H9 (cell line): Measurements from ENCODE around the gene SFTPB. TPM values are rescaled to one million over a fixed set of nuclear protein-coding genes. Genes with fewer than 3 reads are reported as not detected.
"Not testable (repeated sequence)": the region's sequence is repeated elsewhere in the genome, so short reads cannot be mapped to it uniquely, and the experiment has no call there.

Experiments used
- DNase-seq: peaks from one replicate; pipeline ENCODE4 v3.0.0-alpha.2; 2017
- H2AFZ ChIP-seq: one replicate; pipeline ENCODE4 v1.6.1; 2013; ENCODE audit warnings: mild to moderate bottlenecking, low read length, control low read depth, moderate library complexity
- H2AK5ac ChIP-seq: 2 replicates; pipeline ENCODE4 v1.6.1; 2013; ENCODE audit warnings: low read length, control low read depth, mixed read lengths; ENCODE audit not compliant: insufficient read length
- H2BK120ac ChIP-seq: one replicate; pipeline ENCODE4 v1.6.1; 2013; ENCODE audit warnings: low read depth, mild to moderate bottlenecking, low read length, control low read depth, inconsistent platforms; ENCODE audit not compliant: poor library complexity, severe bottlenecking
- H2BK12ac ChIP-seq: 2 replicates; pipeline ENCODE4 v1.6.1; 2013; ENCODE audit warnings: low read length, control low read depth, mixed read lengths, low read depth; ENCODE audit not compliant: insufficient read length
- H2BK15ac ChIP-seq: 2 replicates; pipeline ENCODE4 v1.6.1; 2013; ENCODE audit warnings: low read depth, low read length, control low read depth
- H2BK20ac ChIP-seq: one replicate; pipeline ENCODE4 v1.6.1; 2013; ENCODE audit warnings: low read depth, mild to moderate bottlenecking, low read length, control low read depth, inconsistent platforms; ENCODE audit not compliant: poor library complexity, severe bottlenecking
- H2BK5ac ChIP-seq: 2 replicates; pipeline ENCODE4 v1.6.1; 2013; ENCODE audit warnings: low read length, control low read depth, mixed read lengths; ENCODE audit not compliant: insufficient read length
- H3K14ac ChIP-seq: 2 replicates; pipeline ENCODE4 v1.6.1; 2013; ENCODE audit warnings: low read length, control low read depth; ENCODE audit not compliant: insufficient read depth
- H3K18ac ChIP-seq: 2 replicates; pipeline ENCODE4 v1.6.1; 2013; ENCODE audit warnings: low read depth, mild to moderate bottlenecking, mixed read lengths, low read length, control low read depth; ENCODE audit not compliant: insufficient read length
- H3K23ac ChIP-seq: 2 replicates; pipeline ENCODE4 v1.6.1; 2013; ENCODE audit warnings: low read length, control low read depth, mixed read lengths, low read depth; ENCODE audit not compliant: insufficient read length
- H3K23me2 ChIP-seq: 2 replicates; pipeline ENCODE4 v1.6.1; 2013; ENCODE audit warnings: low read depth, mild to moderate bottlenecking, mixed read lengths, low read length, control low read depth; ENCODE audit not compliant: insufficient read length, poor library complexity, severe bottlenecking
- H3K27ac ChIP-seq: 2 replicates; pipeline ENCODE4 v1.5.1; 2013; ENCODE audit warnings: low read length, control low read depth, mixed read lengths, low read depth; ENCODE audit not compliant: insufficient read length
- H3K27me3 ChIP-seq: 2 replicates; pipeline ENCODE4 v1.6.1; 2013; ENCODE audit warnings: low read length, control low read depth, inconsistent platforms; ENCODE audit not compliant: insufficient read depth
- H3K4ac ChIP-seq: 2 replicates; pipeline ENCODE4 v1.6.1; 2013; ENCODE audit warnings: low read depth, mild to moderate bottlenecking, control low read depth, inconsistent platforms, low read length, moderate library complexity
- H3K4me1 ChIP-seq: 2 replicates; pipeline ENCODE4 v1.6.1; 2013; ENCODE audit warnings: low read length, control low read depth, inconsistent platforms; ENCODE audit not compliant: insufficient read depth
- H3K4me2 ChIP-seq: 2 replicates; pipeline ENCODE4 v1.6.1; 2013; ENCODE audit warnings: low read length, control low read depth, mixed read lengths; ENCODE audit not compliant: insufficient read length, insufficient read depth
- H3K56ac ChIP-seq: 2 replicates; pipeline ENCODE4 v1.6.1; 2013; ENCODE audit warnings: low read depth, mild to moderate bottlenecking, mixed read lengths, low read length, control low read depth; ENCODE audit not compliant: insufficient read length
- H3K79me1 ChIP-seq: 2 replicates; pipeline ENCODE4 v1.6.1; 2013; ENCODE audit warnings: low read depth, mild to moderate bottlenecking, moderate library complexity, low read length, control low read depth, inconsistent platforms; ENCODE audit not compliant: insufficient read depth, poor library complexity, severe bottlenecking
- H3K79me2 ChIP-seq: 2 replicates; pipeline ENCODE4 v1.6.1; 2013; ENCODE audit warnings: low read length, control low read depth, inconsistent platforms; ENCODE audit not compliant: insufficient read depth
- H3K9ac ChIP-seq: 2 replicates; pipeline ENCODE4 v1.6.1; 2013; ENCODE audit warnings: low read length, control low read depth, mixed read lengths; ENCODE audit not compliant: insufficient read length; ENCODE audit errors: extremely low read depth
- H3K9me3 ChIP-seq: one replicate; pipeline ENCODE4 v1.6.1; 2013; ENCODE audit warnings: low read depth, low read length, inconsistent platforms; ENCODE audit not compliant: control insufficient read depth
- H3T11ph ChIP-seq: one replicate; pipeline ENCODE4 v1.6.1; 2013; ENCODE audit warnings: mild to moderate bottlenecking, low read length, control low read depth, inconsistent platforms
- H4K20me1 ChIP-seq: one replicate; pipeline ENCODE4 v1.6.1; 2013; ENCODE audit not compliant: control insufficient read depth, insufficient read length, insufficient read depth
- H4K5ac ChIP-seq: 2 replicates; pipeline ENCODE4 v1.6.1; 2013; ENCODE audit warnings: low read depth, mild to moderate bottlenecking, mixed read lengths, low read length, control low read depth; ENCODE audit not compliant: insufficient read length
- H4K8ac ChIP-seq: replicated peaks from 2 replicates; pipeline ENCODE4 v1.6.1; 2013; ENCODE audit warnings: low read length, control low read depth, mixed read lengths, low read depth; ENCODE audit not compliant: insufficient read length
- H4K91ac ChIP-seq: 2 replicates; pipeline ENCODE4 v1.6.1; 2013; ENCODE audit warnings: low read depth, mild to moderate bottlenecking, moderate library complexity, mixed read lengths, low read length, control low read depth; ENCODE audit not compliant: insufficient read length
- H3K27ac Mint-ChIP-seq, 3 experiments: 2 replicates in 2 of 3; 3 replicates in 1 of 3; pipeline ENCODE4 v1.8.0; 2020 to 2021; ENCODE audit warnings: mixed read lengths in 3 of 3, mild to moderate bottlenecking in 1 of 3, moderate library complexity in 1 of 3
- H3K27me3 Mint-ChIP-seq: 2 replicates; pipeline ENCODE4 v1.8.0; 2021; ENCODE audit warnings: low read depth, mild to moderate bottlenecking, moderate library complexity, mixed read lengths
- H3K36me3 Mint-ChIP-seq, 3 experiments: 2 replicates in 2 of 3; 3 replicates in 1 of 3; pipeline ENCODE4 v1.8.0; 2020 to 2021; ENCODE audit warnings: low read depth in 3 of 3, mixed read lengths in 3 of 3; ENCODE audit not compliant: insufficient read depth in 1 of 3
- H3K4me1 Mint-ChIP-seq, 2 experiments: 2 replicates each; pipeline ENCODE4 v1.8.0; 2020; ENCODE audit warnings: mixed read lengths in 2 of 2
- H3K4me3 Mint-ChIP-seq, 2 experiments: 2 replicates in 1 of 2; 3 replicates in 1 of 2; pipeline ENCODE4 v1.8.0; 2020 to 2021; ENCODE audit warnings: mild to moderate bottlenecking in 2 of 2, mixed read lengths in 2 of 2, moderate library complexity in 1 of 2
- H3K9me3 Mint-ChIP-seq, 2 experiments: 2 replicates in 1 of 2; 3 replicates in 1 of 2; pipeline ENCODE4 v1.8.0; 2020; ENCODE audit warnings: mild to moderate bottlenecking in 2 of 2, mixed read lengths in 2 of 2, moderate library complexity in 1 of 2
- CTCF ChIP-seq: fragments of 200-600 bp; sonication (generic); conservative IDR thresholded peaks from 3 replicates; pipeline ENCODE4 v1.8.0; 2021; ENCODE audit warnings: antibody characterized with exemption, mild to moderate bottlenecking
- WGBS: extraction: QIAGEN DNeasy Blood & Tissue Kit; methylation state at CpG from one replicate; pipeline ENCODE4 v1.1.7; 2013; ENCODE audit warnings: missing lambda C conversion rate, low lambda C conversion rate, mixed read lengths; ENCODE audit not compliant: insufficient read length; ENCODE audit errors: extremely low coverage; 5-methylcytosine and 5-hydroxymethylcytosine counted together
- total RNA-seq: library from RNA; stranded (reverse); gene quantifications from 2 replicates; pipeline ENCODE4 v1.2.1, GENCODE V29; 2021

Gene SFTPB
- total RNA-seq, 1 experiment from 2014 or later = not detected

DNA sequence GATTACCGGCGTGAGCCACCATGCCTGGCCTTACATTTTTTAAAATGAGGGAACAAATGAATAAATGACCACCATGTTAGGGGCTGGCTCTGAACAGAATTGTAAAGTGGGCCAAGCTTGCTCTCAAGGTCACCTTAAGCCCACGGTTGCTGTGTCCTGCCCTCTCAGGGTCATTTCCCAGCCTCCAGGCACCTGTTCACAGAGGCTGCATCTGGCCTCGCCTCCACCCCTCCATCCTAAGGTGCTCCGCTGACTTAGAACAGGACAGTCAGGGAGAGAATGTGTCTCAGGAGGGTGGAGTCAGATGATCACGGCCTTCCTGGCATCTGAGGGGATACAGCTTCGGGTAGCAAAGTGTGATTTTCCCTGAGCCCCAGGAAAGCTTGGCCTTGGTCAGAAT is 7.3 kb downstream of the SFTPB start:
- Mint-ChIP-seq H3K27ac (no peak overlapping the region; a peak in 1 of 7 replicates), H3K27me3 (no peaks in the 10 kb centered on the region), H3K4me1 (peaks cover 0 to 3% of the 10 kb centered on the region in 2 experiments; a peak in 1 of 4 replicates), H3K9me3 (no peaks in the 10 kb centered on the region), H3K36me3 (peaks cover 5 to 19% (median 11%) of the 10 kb centered on the region in 3 experiments; a peak in 4 of 7 replicates), H3K4me3 (no peak overlapping the region)
- Histone ChIP-seq H2BK12ac (no peak overlapping the region), H3K4me1 (no peaks in the 10 kb centered on the region), H3K27ac (no peak overlapping the region), H3K27me3 (no peaks in the 10 kb centered on the region), H2BK15ac (no peak overlapping the region), H3K79me1 (no peaks in the 10 kb centered on the region), H4K20me1 (no peaks in the 10 kb centered on the region), H3K14ac (no peak overlapping the region), H2BK20ac (no peak overlapping the region), H3K4me2 (no peak overlapping the region), H3K56ac (no peak overlapping the region), H4K91ac (no peak overlapping the region), H4K8ac (no peak overlapping the region), H3K4ac (no peak overlapping the region), H2AFZ (no peak overlapping the region), H3K9me3 (no peaks in the 10 kb centered on the region), H2BK120ac (no peak overlapping the region), H3K18ac (no peak overlapping the region), H2AK5ac (no peak overlapping the region), H3K23me2 (no peaks in the 10 kb centered on the region), H3K9ac (no peak overlapping the region), H3T11ph (no peak overlapping the region), H3K79me2 (no peaks in the 10 kb centered on the region), H3K23ac (no peak overlapping the region), H4K5ac (no peak overlapping the region), H2BK5ac (no peak overlapping the region)
- WGBS = no CpG with 5 or more reads among the region's 7 CpGs
- no peak for TF ChIP-seq CTCF
- no peak for DNase-seq

- not testable (repeated sequence) for H3K27me3 ChIP-seq, H3K27me3 Mint-ChIP-seq, H3K79me1 ChIP-seq, H3K9me3 ChIP-seq, H3K4me2 ChIP-seq, H3K14ac ChIP-seq, H3K27ac ChIP-seq, H2BK15ac ChIP-seq, H3K18ac ChIP-seq, H3K27ac Mint-ChIP-seq, H3K9ac ChIP-seq, H2BK120ac ChIP-seq, H3K4me1 ChIP-seq, H4K8ac ChIP-seq, H4K20me1 ChIP-seq, H3K4ac ChIP-seq, H2BK5ac ChIP-seq, H2AFZ ChIP-seq, H3K23ac ChIP-seq, H4K91ac ChIP-seq, H2BK20ac ChIP-seq, H3K23me2 ChIP-seq, H3T11ph ChIP-seq, DNase-seq, H2BK12ac ChIP-seq, H3K79me2 ChIP-seq, H4K5ac ChIP-seq, H3K4me1 Mint-ChIP-seq, H3K56ac ChIP-seq, H3K9me3 Mint-ChIP-seq, H2AK5ac ChIP-seq, H3K4me3 Mint-ChIP-seq
- no CpG with 5 or more reads among the region's 11 CpGs for WGBS
- H3K36me3 Mint-ChIP-seq = peaks cover 5 to 19% (median 11%) of the 10 kb centered on the region in 3 experiments; a peak in 4 of 7 replicates
Observed at GRCh38 chr2:85660301-85660700, 7.7 kb downstream of the SFTPB start.
